ENCODE data around the gene STAT5B.
"Not testable (repeated sequence)": the region's sequence is repeated elsewhere in the genome, so short reads cannot be mapped to it uniquely, and the experiment has no call there.

Gene STAT5B

DNA sequence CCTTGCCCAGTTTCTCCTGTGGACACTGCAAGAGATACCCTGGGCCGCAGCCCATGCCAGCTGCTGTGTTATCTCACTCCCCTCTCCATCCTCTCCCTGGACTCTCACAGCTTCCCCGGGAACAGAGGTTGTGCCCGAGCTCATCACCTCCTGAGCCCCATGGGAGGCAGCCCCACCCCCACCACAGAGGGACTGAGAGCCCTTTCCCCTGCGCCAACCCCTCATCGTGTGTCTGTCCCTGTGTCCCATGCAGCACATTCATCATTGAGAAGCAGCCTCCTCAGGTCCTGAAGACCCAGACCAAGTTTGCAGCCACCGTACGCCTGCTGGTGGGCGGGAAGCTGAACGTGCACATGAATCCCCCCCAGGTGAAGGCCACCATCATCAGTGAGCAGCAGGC is 24.8 kb upstream of the STAT5B start:
- no peak for TF ChIP-seq ZFP30 (CRISPR knock-in tag; IDR thresholded peaks at IDR 0.05)
- TF ChIP-seq, protein P1, sequence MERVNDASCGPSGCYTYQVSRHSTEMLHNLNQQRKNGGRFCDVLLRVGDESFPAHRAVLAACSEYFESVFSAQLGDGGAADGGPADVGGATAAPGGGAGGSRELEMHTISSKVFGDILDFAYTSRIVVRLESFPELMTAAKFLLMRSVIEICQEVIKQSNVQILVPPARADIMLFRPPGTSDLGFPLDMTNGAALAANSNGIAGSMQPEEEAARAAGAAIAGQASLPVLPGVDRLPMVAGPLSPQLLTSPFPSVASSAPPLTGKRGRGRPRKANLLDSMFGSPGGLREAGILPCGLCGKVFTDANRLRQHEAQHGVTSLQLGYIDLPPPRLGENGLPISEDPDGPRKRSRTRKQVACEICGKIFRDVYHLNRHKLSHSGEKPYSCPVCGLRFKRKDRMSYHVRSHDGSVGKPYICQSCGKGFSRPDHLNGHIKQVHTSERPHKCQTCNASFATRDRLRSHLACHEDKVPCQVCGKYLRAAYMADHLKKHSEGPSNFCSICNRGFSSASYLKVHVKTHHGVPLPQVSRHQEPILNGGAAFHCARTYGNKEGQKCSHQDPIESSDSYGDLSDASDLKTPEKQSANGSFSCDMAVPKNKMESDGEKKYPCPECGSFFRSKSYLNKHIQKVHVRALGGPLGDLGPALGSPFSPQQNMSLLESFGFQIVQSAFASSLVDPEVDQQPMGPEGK (CRISPR knock-in tag; IDR thresholded peaks at IDR 0.05; ENCODE audit: borderline replicate concordance), result no peak
- TF ChIP-seq ISL1 (CRISPR knock-in tag; IDR thresholded peaks at IDR 0.05), result no peak
- TF ChIP-seq RARB (CRISPR knock-in tag; IDR thresholded peaks at IDR 0.05), result no peak
- TF ChIP-seq ZFP3 (CRISPR knock-in tag; IDR thresholded peaks at IDR 0.05), result no peak
- TF ChIP-seq ZNF565 (CRISPR knock-in tag; conservative IDR thresholded peaks at IDR 0.05; ENCODE audit: low read depth), result no peak
- TF ChIP-seq BACH2 (CRISPR knock-in tag; IDR thresholded peaks at IDR 0.05; ENCODE audit: borderline replicate concordance), result no peak
- no peak for TF ChIP-seq SNAI2 (CRISPR knock-in tag; IDR thresholded peaks at IDR 0.05)
- TF ChIP-seq, protein P2, sequence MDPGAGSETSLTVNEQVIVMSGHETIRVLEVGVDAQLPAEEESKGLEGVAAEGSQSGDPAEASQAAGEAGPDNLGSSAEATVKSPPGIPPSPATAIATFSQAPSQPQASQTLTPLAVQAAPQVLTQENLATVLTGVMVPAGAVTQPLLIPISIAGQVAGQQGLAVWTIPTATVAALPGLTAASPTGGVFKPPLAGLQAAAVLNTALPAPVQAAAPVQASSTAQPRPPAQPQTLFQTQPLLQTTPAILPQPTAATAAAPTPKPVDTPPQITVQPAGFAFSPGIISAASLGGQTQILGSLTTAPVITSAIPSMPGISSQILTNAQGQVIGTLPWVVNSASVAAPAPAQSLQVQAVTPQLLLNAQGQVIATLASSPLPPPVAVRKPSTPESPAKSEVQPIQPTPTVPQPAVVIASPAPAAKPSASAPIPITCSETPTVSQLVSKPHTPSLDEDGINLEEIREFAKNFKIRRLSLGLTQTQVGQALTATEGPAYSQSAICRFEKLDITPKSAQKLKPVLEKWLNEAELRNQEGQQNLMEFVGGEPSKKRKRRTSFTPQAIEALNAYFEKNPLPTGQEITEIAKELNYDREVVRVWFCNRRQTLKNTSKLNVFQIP (CRISPR knock-in tag; IDR thresholded peaks at IDR 0.05; ENCODE audit: borderline replicate concordance, low read depth), result no peak
- TF ChIP-seq ESRRG (CRISPR knock-in tag; IDR thresholded peaks at IDR 0.05), result no peak
- TF ChIP-seq TOX (CRISPR knock-in tag; IDR thresholded peaks at IDR 0.05; ENCODE audit: borderline replicate concordance), result no peak
- no peak for TF ChIP-seq PPARA (CRISPR knock-in tag; IDR thresholded peaks at IDR 0.05; ENCODE audit: borderline replicate concordance)
- TF ChIP-seq ZNF8 (CRISPR knock-in tag; IDR thresholded peaks at IDR 0.05), result no peak
- no peak for TF ChIP-seq CREB5 (CRISPR knock-in tag; IDR thresholded peaks at IDR 0.05; ENCODE audit: low read depth)
- TF ChIP-seq OSR1 (CRISPR knock-in tag; IDR thresholded peaks at IDR 0.05), result no peak

GRCh38 chr17:42299913-42300312 is 23.7 kb upstream of the STAT5B start:
- not testable (repeated sequence) for ATAC-seq

More for the DNA sequence above, 24.8 kb upstream of the STAT5B start:
- no peak for ATAC-seq

GRCh38 chr17:42299361-42299760 is 23.2 kb upstream of the STAT5B start:
- not testable (repeated sequence) for ATAC-seq

DNA sequence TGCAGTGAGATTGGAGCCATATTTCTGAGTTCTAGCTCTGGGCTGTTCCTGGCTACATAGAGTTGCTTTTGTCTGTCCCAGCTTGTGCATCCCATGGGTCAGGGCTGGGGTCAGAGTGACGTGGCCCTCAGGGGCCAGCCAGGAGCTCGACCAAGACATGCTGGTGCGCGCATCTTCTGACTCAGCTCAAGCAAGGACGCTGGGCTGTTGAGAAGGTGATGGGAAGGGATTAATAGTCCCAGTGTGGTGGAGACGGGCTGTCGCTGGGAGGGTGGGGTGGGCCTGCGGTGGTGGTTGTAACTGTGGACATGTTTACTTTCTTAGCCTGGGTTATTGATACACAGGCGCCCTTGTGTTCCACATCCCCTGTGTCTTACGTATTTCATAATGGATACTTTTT is 21.6 kb upstream of the STAT5B start:
- not testable (repeated sequence) for ATAC-seq

DNA sequence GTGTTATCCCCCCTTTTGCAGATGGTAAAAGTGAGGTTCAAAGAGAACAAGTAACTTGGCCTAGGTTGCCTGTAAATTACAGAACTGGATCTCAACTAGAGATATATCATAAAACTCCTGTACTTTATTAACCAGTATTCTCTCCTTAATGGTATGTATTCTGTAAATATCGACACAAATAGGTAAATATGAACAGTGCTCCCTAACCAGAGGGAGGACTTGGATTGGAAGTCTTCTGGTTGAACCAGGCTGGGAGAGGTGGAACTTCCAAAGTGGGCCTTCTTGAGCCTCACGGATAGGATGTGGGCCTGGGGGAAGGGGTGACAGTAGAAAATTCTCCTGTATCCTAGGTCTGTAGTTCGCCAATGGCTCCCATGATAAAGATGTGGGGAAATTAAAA is 19.8 kb upstream of the STAT5B start:
- no peak for TF ChIP-seq GLIS3 (CRISPR knock-in tag; IDR thresholded peaks at IDR 0.05)
- TF ChIP-seq ZNF565 (CRISPR knock-in tag; conservative IDR thresholded peaks at IDR 0.05; ENCODE audit: low read depth), result no peak
- no peak for TF ChIP-seq CSRNP3 (CRISPR knock-in tag; IDR thresholded peaks at IDR 0.05)
- TF ChIP-seq TSHZ2 (CRISPR knock-in tag; IDR thresholded peaks at IDR 0.05), result no peak
- TF ChIP-seq CREB5 (CRISPR knock-in tag; IDR thresholded peaks at IDR 0.05; ENCODE audit: low read depth), result no peak
- no peak for TF ChIP-seq ZFP3 (CRISPR knock-in tag; IDR thresholded peaks at IDR 0.05)
- TF ChIP-seq ARNTL (CRISPR knock-in tag; IDR thresholded peaks at IDR 0.05; ENCODE audit: borderline replicate concordance, low read depth), result no peak
- TF ChIP-seq RARB (CRISPR knock-in tag; IDR thresholded peaks at IDR 0.05), result no peak
- no peak for TF ChIP-seq ESRRG (CRISPR knock-in tag; IDR thresholded peaks at IDR 0.05)
- no peak for TF ChIP-seq BACH2 (CRISPR knock-in tag; IDR thresholded peaks at IDR 0.05; ENCODE audit: borderline replicate concordance)
- no peak for TF ChIP-seq SNAI2 (CRISPR knock-in tag; IDR thresholded peaks at IDR 0.05)
- no peak for TF ChIP-seq TCF4 (CRISPR knock-in tag; IDR thresholded peaks at IDR 0.05; ENCODE audit: borderline replicate concordance)
- no peak for TF ChIP-seq PPARA (CRISPR knock-in tag; IDR thresholded peaks at IDR 0.05; ENCODE audit: borderline replicate concordance)
- TF ChIP-seq ISL1 (CRISPR knock-in tag; IDR thresholded peaks at IDR 0.05), result no peak
- no peak for TF ChIP-seq OSR1 (CRISPR knock-in tag; IDR thresholded peaks at IDR 0.05)
- TF ChIP-seq CSDC2 (CRISPR knock-in tag; IDR thresholded peaks at IDR 0.05), result no peak
- TF ChIP-seq, protein P2 (CRISPR knock-in tag; IDR thresholded peaks at IDR 0.05; ENCODE audit: borderline replicate concordance, low read depth), result no peak
- TF ChIP-seq TOX (CRISPR knock-in tag; IDR thresholded peaks at IDR 0.05; ENCODE audit: borderline replicate concordance), result no peak
- TF ChIP-seq ZNF8 (CRISPR knock-in tag; IDR thresholded peaks at IDR 0.05), result no peak
- ATAC-seq, result no peak

Measured in SK-N-SH treated with all-trans-retinoic acid at 6 μM for 48 hours (cell line).